Measurements from ENCODE around the gene KTN1.

Gene KTN1

DNA sequence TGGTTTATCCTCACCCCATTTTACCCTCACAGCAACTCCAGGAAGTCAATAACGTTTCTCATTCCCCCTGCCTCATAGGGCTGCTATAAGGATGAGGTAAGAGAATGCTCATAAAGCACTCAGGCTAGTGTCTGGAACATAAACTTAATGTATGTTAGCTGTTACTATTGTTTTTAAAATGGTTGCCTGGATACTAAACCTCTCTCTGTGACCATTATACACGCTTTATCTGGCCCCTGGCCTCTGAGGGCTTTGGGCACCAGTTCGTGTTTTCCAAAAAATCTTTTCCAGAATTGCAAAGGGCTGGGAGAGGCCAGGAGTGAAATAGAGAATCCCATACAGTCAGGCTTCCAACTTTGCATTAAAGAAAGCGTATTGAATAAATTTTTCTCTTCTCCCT, 113.9 kb downstream of the KTN1 start:
- no peak for DNase-seq (ENCODE audit: extremely low read depth, insufficient read length)
- Histone ChIP-seq H3K27me3 (replicated peaks; ENCODE audit: control insufficient read depth, insufficient read depth, low read length) (no peaks in the 10 kb centered on the region), H3K4me3 (replicated peaks; ENCODE audit: low read depth, low read length) (no peak overlapping the region), H3K36me3 (ENCODE audit: control insufficient read depth, insufficient read depth, low read length) (no peaks in the 10 kb centered on the region)
- no peak for TF ChIP-seq CTCF (IDR thresholded peaks at IDR 0.05; ENCODE audit: insufficient read depth, low read length, poor library complexity, severe bottlenecking)

DNA sequence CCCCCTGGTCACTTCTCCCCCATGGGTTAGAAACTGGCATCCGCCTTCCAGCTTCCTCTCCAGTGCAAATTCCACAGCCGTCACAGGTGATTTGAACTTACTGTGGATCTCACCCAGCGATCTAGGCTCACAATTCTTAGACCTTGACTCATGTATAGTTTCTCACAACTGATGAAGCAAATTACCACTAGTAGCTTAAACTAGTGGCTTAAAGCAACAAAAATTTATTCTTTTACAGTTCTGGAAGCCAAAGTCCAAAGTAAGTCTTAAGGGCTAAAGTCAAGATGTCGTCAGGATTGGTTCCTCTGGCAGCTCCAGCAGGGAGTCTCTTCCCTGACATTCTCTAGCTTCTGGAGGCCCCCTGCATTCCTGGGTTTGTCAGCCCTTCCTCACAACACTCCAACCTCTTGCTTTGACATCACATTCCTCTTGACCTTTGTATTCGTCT, 117.4 kb downstream of the KTN1 start:
- no peak for DNase-seq (ENCODE audit: extremely low read depth, insufficient read length)
- no peak for TF ChIP-seq CTCF (IDR thresholded peaks at IDR 0.05; ENCODE audit: insufficient read depth, low read length, poor library complexity, severe bottlenecking)

DNA sequence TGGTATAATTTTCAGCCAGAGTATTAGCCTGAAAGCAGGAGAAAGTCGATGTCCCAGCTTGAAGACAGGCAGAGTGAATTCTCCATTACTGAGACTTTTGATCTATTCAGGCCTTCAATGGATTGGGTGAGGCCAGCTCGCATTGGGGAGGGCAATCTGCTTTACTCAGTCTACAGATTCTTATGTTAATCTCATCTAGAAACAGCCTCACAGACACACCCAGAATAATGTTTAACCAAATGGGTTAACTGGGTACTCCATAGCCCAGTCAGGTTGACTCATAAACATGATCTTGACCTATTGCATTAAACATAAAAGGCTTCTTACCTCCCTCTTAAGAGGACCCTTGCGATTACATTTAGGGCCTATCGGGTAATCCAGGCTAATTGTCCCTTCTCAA, 118.0 kb downstream of the KTN1 start:
- no peak for DNase-seq (ENCODE audit: extremely low read depth, insufficient read length)
- no peak overlapping the region for H3K4me3 ChIP-seq (replicated peaks; ENCODE audit: low read depth, low read length)
- H3K36me3 ChIP-seq (ENCODE audit: control insufficient read depth, insufficient read depth, low read length), result no peaks in the 10 kb centered on the region
- no peak for TF ChIP-seq CTCF (IDR thresholded peaks at IDR 0.05; ENCODE audit: insufficient read depth, low read length, poor library complexity, severe bottlenecking)
- no peaks in the 10 kb centered on the region for H3K27me3 ChIP-seq (replicated peaks; ENCODE audit: control insufficient read depth, insufficient read depth, low read length)

More for the DNA sequence above, 117.4 kb downstream of the KTN1 start:
- no peaks in the 10 kb centered on the region for H3K36me3 ChIP-seq (ENCODE audit: control insufficient read depth, insufficient read depth, low read length)
- no peaks in the 10 kb centered on the region for H3K27me3 ChIP-seq (replicated peaks; ENCODE audit: control insufficient read depth, insufficient read depth, low read length)
- no peak overlapping the region for H3K4me3 ChIP-seq (replicated peaks; ENCODE audit: low read depth, low read length)

DNA sequence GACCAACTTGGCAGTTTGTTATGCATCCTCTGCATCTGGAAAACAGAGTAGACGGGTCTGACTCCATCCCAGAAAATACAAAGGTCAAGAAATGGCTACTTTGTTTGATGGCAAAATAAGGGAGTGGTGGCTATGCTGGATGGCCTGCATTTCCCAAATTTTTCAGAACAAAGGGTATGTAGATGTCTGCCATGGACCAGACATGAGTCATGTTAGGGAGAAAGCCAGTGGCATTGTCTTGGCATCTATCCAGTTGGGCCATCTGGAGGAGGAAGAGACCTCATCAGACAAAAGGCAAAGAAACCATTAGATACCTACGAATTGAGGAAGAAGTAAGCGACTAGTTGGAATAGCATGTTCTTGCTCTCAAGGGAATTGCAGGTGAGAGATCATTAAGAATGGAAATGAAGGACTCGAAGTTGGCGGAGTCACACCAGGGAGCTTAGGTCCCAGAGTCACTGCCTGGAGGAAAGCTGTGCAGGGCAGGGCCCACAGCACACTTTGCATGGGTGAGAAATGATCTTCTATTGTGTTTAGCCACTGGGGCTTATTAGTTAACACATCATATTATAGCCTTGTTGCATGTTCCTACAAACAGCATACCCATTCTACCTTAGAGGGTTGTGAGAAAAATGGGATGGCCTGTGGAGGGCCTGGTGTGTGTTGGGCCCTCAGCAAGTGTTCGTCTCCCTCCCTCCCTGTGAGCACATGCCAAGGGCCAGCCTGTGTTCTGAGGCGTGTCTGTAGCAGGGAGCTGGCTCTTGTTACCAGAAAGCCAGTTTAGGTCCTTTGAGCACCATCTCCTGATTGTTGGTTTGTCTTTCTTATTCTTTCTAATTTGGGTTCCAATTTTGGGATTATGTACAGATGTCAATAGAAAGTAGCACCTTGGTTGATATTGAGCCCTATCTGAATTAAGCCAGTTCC, 119.4 kb downstream of the KTN1 start:
- Histone ChIP-seq H3K4me3 (replicated peaks; ENCODE audit: low read depth, low read length) (no peak overlapping the region), H3K36me3 (ENCODE audit: control insufficient read depth, insufficient read depth, low read length) (no peaks in the 10 kb centered on the region), H3K27me3 (replicated peaks; ENCODE audit: control insufficient read depth, insufficient read depth, low read length) (no peaks in the 10 kb centered on the region)
- no peak for DNase-seq (ENCODE audit: extremely low read depth, insufficient read length)
- no peak for TF ChIP-seq CTCF (IDR thresholded peaks at IDR 0.05; ENCODE audit: insufficient read depth, low read length, poor library complexity, severe bottlenecking)

DNA sequence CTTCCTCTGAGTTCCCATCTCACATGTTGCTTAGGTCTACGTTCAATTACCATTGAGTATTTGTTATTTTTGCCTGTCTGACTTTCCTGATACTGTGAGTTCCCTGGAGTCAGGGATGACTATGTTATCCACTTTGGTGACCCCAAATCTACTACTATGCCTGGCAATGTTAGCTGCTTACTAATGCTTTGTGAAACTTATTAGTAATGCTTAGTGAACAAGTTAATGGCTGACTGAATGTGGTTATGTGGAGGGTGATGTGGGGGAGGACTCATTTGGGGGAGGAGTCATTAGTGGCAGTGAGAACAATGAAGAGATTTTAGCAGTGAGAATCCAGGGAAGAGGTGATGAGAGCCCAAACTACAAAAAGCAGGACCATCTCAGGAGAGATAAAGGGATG, 121.6 kb downstream of the KTN1 start:
- Histone ChIP-seq H3K27me3 (replicated peaks; ENCODE audit: control insufficient read depth, insufficient read depth, low read length) (no peaks in the 10 kb centered on the region), H3K36me3 (ENCODE audit: control insufficient read depth, insufficient read depth, low read length) (no peaks in the 10 kb centered on the region), H3K4me3 (replicated peaks; ENCODE audit: low read depth, low read length) (no peak overlapping the region)
- DNase-seq (ENCODE audit: extremely low read depth, insufficient read length), result peak; percentile 29
- no peak for TF ChIP-seq CTCF (IDR thresholded peaks at IDR 0.05; ENCODE audit: insufficient read depth, low read length, poor library complexity, severe bottlenecking)
